HEK293 (cell line): ENCODE data around the gene RPTN.

Experiments
- CTCF ChIA-PET: fragments of 350-600 bp; formaldehyde crosslinking; extraction: SDS; loops from one replicate; lab custom pipeline; 2021; ENCODE audit warnings: antibody characterized with exemption; lab: Yijun Ruan, JAX
- POLR2A ChIA-PET: fragments of 300-600 bp; formaldehyde crosslinking; extraction: SDS; loops from one replicate; lab custom pipeline; 2020; ENCODE audit warnings: antibody characterized with exemption, inconsistent platforms; lab: Yijun Ruan, JAX
- H3K27ac ChIP-seq: fragments of 200-500 bp; sonication (Bioruptor generic); 2 replicates; pipeline ENCODE4 v1.5.1; 2014; ENCODE audit warnings: low read depth, low read length, control low read depth, inconsistent platforms; ENCODE audit errors: extremely low read depth
- H3K36me3 ChIP-seq, 2 experiments: fragments of 200-500 bp in 1 of 2; sonication (Bioruptor generic) in 1 of 2; 1 replicate in 1 of 2; 2 replicates in 1 of 2; pipeline ENCODE4 v1.5.1; 2014 to 2017; ENCODE audit warnings: inconsistent platforms in 2 of 2, low read length in 2 of 2; ENCODE audit not compliant: control insufficient read depth in 2 of 2, insufficient read depth in 1 of 2
- H3K4me1 ChIP-seq: fragments of 200-500 bp; sonication (Bioruptor generic); 2 replicates; pipeline ENCODE4 v1.5.1; 2014; ENCODE audit warnings: mild to moderate bottlenecking, low read length, inconsistent platforms; ENCODE audit not compliant: control insufficient read depth, insufficient read depth
- H3K4me3 ChIP-seq: 2 replicates; pipeline ENCODE4 v1.5.1; 2011; ENCODE audit warnings: low read depth, mild to moderate bottlenecking, control low read depth, low read length, moderate library complexity
- H3K9me3 ChIP-seq: fragments of 200-500 bp; sonication (Bioruptor generic); 2 replicates; pipeline ENCODE4 v1.5.1; 2014; ENCODE audit warnings: low read depth, low read length, inconsistent platforms; ENCODE audit not compliant: control insufficient read depth, insufficient read depth
- HOXA7 ChIP-seq: sonication (generic); formaldehyde crosslinking; IDR thresholded peaks from 2 replicates; pipeline ENCODE4 v1.8.1; 2022; ENCODE audit warnings: missing genetic modification reagents, borderline replicate concordance
- MEIS1 ChIP-seq: sonication (generic); formaldehyde crosslinking; IDR thresholded peaks from 2 replicates; pipeline ENCODE4 v1.8.1; 2022; ENCODE audit warnings: missing genetic modification reagents, mild to moderate bottlenecking, borderline replicate concordance
- SCRT2 ChIP-seq: fragments of 450-650 bp; formaldehyde crosslinking; IDR thresholded peaks from 2 replicates; pipeline ENCODE4 v1.5.1; 2016; ENCODE audit warnings: missing biosample characterization, missing genetic modification characterization
- ZBTB1 ChIP-seq: fragments of 450-650 bp; formaldehyde crosslinking; IDR thresholded peaks from 2 replicates; pipeline ENCODE4 v1.5.1; 2016; ENCODE audit warnings: missing biosample characterization, missing genetic modification characterization
- ZNF16 ChIP-seq: fragments of 450-650 bp; formaldehyde crosslinking; IDR thresholded peaks from 2 replicates; pipeline ENCODE4 v1.5.1; 2016; ENCODE audit warnings: low read depth, missing biosample characterization, missing genetic modification characterization
- ZNF266 ChIP-seq: fragments of 450-650 bp; formaldehyde crosslinking; IDR thresholded peaks from 2 replicates; pipeline ENCODE4 v1.5.1; 2016; ENCODE audit warnings: missing biosample characterization, missing genetic modification characterization, low read depth
- ZNF335 ChIP-seq: fragments of 450-650 bp; formaldehyde crosslinking; conservative IDR thresholded peaks from 2 replicates; pipeline ENCODE4 v1.5.1; 2016; ENCODE audit warnings: missing biosample characterization, missing genetic modification characterization
- ZNF341 ChIP-seq: fragments of 450-650 bp; formaldehyde crosslinking; IDR thresholded peaks from 2 replicates; pipeline ENCODE4; 2016; ENCODE audit warnings: low read depth, missing biosample characterization, missing genetic modification characterization
- ZNF366 ChIP-seq: fragments of 450-650 bp; formaldehyde crosslinking; conservative IDR thresholded peaks from 2 replicates; pipeline ENCODE4 v1.5.1; 2016; ENCODE audit warnings: missing biosample characterization, missing genetic modification characterization
- ZNF394 ChIP-seq: fragments of 450-650 bp; formaldehyde crosslinking; IDR thresholded peaks from 2 replicates; pipeline ENCODE4 v1.5.1; 2016; ENCODE audit warnings: missing biosample characterization, missing genetic modification characterization, mild to moderate bottlenecking, moderate library complexity, borderline replicate concordance
- ZNF433 ChIP-seq: fragments of 450-650 bp; formaldehyde crosslinking; IDR thresholded peaks from 2 replicates; pipeline ENCODE4 v1.5.1; 2016; ENCODE audit warnings: missing biosample characterization, missing genetic modification characterization, low read depth
- ZNF473 ChIP-seq: fragments of 450-650 bp; formaldehyde crosslinking; IDR thresholded peaks from 2 replicates; pipeline ENCODE4 v1.5.1; 2017; ENCODE audit warnings: missing biosample characterization, missing genetic modification characterization
- ZNF514 ChIP-seq: fragments of 450-650 bp; formaldehyde crosslinking; IDR thresholded peaks from 2 replicates; pipeline ENCODE4 v1.5.1; 2016; ENCODE audit warnings: missing biosample characterization, missing genetic modification characterization
- ZNF600 ChIP-seq: fragments of 450-650 bp; formaldehyde crosslinking; IDR thresholded peaks from 2 replicates; pipeline ENCODE4 v1.5.1; 2016; ENCODE audit warnings: missing biosample characterization, missing genetic modification characterization
- ZNF629 ChIP-seq: fragments of 450-650 bp; formaldehyde crosslinking; IDR thresholded peaks from 2 replicates; pipeline ENCODE4 v1.5.1; 2017; ENCODE audit warnings: missing biosample characterization, missing genetic modification characterization
- ZSCAN30 ChIP-seq: fragments of 450-650 bp; IDR thresholded peaks from 2 replicates; pipeline ENCODE4 v1.5.1; 2018; ENCODE audit warnings: missing biosample characterization, mild to moderate bottlenecking, missing genetic modification characterization, moderate library complexity
- ZXDB ChIP-seq: fragments of 450-650 bp; formaldehyde crosslinking; IDR thresholded peaks from 2 replicates; pipeline ENCODE4 v1.5.1; 2016; ENCODE audit warnings: missing biosample characterization, missing genetic modification characterization
- TF ChIP-seq, protein P1 (sequence below): fragments of 450-650 bp; formaldehyde crosslinking; IDR thresholded peaks from 2 replicates; pipeline ENCODE4 v1.5.1; 2016; ENCODE audit warnings: missing biosample characterization, missing genetic modification characterization
- TF ChIP-seq, protein P2 (sequence below): fragments of 450-650 bp; IDR thresholded peaks from 2 replicates; pipeline ENCODE4 v1.5.1; 2018; ENCODE audit warnings: missing biosample characterization, mild to moderate bottlenecking, missing genetic modification characterization
- TF ChIP-seq, protein P3 (sequence below): fragments of 450-650 bp; formaldehyde crosslinking; IDR thresholded peaks from 2 replicates; pipeline ENCODE4 v1.5.1; 2016; ENCODE audit warnings: missing biosample characterization, missing genetic modification characterization
- TF ChIP-seq, protein P4 (sequence below): fragments of 450-650 bp; formaldehyde crosslinking; IDR thresholded peaks from 2 replicates; pipeline ENCODE4 v1.5.1; 2016; ENCODE audit warnings: missing biosample characterization, missing genetic modification characterization
- TF ChIP-seq, protein P5 (sequence below): fragments of 450-650 bp; formaldehyde crosslinking; IDR thresholded peaks from 2 replicates; pipeline ENCODE4 v1.5.1; 2016; ENCODE audit warnings: missing biosample characterization, missing genetic modification characterization
- TF ChIP-seq, protein P6 (sequence below): fragments of 450-650 bp; formaldehyde crosslinking; conservative IDR thresholded peaks from 2 replicates; pipeline ENCODE4 v1.5.1; 2016; ENCODE audit warnings: low read depth, missing biosample characterization, missing genetic modification characterization

The RPTN gene

DNA sequence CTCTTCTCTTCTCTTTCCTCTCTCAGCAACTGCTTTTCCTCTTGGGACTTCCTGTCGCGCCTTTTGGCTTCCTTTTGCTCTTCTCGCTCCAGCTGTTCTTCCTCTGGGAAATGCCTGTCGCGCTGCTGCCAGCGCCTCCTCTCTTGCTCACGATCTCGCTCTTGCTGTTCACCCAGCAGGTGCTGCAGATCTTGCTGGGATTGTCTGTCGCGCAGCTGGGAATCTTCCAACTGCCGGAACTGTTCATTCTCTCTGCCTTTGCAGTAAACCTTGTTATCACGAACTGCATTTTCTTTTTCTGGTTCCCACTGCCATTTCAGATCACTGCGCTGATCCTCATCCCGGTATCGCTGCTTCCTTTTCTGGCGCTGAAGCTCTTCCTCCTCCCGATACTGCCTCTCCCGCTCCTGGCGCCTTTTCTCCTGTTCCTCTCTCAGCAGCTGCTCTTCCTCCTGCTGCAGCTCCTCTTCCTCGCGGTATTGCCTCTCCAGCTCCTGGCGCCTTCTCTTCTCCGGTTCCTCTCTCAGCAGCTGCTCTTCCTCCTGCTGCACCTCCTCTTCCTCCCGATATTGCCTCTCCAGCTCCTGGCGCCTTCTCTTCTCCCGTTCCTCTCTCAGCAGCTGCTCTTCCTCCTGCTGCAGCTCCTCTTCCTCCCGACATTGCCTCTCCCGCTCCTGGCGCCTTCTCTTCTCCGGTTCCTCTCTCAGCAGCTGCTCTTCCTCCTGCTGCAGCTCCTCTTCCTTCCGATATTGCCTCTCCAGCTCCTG is 49.6 kb downstream of the RPTN start (continued):
- TF ChIP-seq ZNF629 (tag by site-specific recombination), result no peak
- TF ChIP-seq, protein P1, sequence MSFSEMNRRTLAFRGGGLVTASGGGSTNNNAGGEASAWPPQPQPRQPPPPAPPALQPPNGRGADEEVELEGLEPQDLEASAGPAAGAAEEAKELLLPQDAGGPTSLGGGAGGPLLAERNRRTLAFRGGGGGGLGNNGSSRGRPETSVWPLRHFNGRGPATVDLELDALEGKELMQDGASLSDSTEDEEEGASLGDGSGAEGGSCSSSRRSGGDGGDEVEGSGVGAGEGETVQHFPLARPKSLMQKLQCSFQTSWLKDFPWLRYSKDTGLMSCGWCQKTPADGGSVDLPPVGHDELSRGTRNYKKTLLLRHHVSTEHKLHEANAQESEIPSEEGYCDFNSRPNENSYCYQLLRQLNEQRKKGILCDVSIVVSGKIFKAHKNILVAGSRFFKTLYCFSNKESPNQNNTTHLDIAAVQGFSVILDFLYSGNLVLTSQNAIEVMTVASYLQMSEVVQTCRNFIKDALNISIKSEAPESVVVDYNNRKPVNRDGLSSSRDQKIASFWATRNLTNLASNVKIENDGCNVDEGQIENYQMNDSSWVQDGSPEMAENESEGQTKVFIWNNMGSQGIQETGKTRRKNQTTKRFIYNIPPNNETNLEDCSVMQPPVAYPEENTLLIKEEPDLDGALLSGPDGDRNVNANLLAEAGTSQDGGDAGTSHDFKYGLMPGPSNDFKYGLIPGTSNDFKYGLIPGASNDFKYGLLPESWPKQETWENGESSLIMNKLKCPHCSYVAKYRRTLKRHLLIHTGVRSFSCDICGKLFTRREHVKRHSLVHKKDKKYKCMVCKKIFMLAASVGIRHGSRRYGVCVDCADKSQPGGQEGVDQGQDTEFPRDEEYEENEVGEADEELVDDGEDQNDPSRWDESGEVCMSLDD (tag by site-specific recombination), result no peak
- TF ChIP-seq ZNF394, result peak; percentile 57; the same call in 1 of the 2 replicates
- TF ChIP-seq ZNF433 (tag by site-specific recombination), result no peak
- TF ChIP-seq ZNF366 (tag by site-specific recombination), result peak; percentile 69
- 0 out of 2 replicates have a peak, but pooled peaks have one; percentile 20 for TF ChIP-seq ZNF600 (tag by site-specific recombination)

DNA sequence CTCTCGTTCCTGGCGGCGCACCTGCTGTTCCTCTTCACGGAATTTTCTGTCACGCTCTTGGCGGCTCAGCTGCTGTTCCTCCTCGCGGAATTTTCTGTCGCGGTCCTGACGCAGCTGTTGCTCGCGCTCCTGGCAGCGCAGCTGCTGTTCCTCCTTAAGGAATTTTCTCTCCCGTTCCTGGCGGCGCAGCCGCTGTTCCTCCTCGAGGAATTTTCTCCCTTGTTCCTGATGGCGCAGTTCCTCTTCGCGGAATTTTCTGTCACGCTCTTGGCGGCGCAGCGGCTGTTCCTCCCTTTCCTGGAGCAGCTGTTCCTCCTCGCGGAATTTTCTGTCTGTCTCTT is 50.2 kb downstream of the RPTN start:
- Histone ChIP-seq H3K36me3 (no peaks in the 10 kb centered on the region), H3K4me1 (peaks cover 4% of the 10 kb centered on the region; the same call in 1 of the 2 replicates), H3K27ac (no peak overlapping the region), H3K9me3 (no peaks in the 10 kb centered on the region), H3K4me3 (peak overlapping the region; percentile 39)
- no peak for TF ChIP-seq ZNF600 (tag by site-specific recombination)
- TF ChIP-seq ZBTB1 (tag by site-specific recombination), result no peak
- TF ChIP-seq ZNF266 (tag by site-specific recombination), result no peak
- no peak for TF ChIP-seq HOXA7 (CRISPR knock-in tag)
- TF ChIP-seq, protein P2, sequence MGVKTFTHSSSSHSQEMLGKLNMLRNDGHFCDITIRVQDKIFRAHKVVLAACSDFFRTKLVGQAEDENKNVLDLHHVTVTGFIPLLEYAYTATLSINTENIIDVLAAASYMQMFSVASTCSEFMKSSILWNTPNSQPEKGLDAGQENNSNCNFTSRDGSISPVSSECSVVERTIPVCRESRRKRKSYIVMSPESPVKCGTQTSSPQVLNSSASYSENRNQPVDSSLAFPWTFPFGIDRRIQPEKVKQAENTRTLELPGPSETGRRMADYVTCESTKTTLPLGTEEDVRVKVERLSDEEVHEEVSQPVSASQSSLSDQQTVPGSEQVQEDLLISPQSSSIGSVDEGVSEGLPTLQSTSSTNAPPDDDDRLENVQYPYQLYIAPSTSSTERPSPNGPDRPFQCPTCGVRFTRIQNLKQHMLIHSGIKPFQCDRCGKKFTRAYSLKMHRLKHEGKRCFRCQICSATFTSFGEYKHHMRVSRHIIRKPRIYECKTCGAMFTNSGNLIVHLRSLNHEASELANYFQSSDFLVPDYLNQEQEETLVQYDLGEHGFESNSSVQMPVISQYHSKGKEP, result no peak
- TF ChIP-seq, protein P3, sequence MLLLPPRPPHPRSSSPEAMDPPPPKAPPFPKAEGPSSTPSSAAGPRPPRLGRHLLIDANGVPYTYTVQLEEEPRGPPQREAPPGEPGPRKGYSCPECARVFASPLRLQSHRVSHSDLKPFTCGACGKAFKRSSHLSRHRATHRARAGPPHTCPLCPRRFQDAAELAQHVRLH, result no peak
- 0 out of 2 replicates have a peak, but pooled peaks have one; percentile 16 for TF ChIP-seq ZNF16 (tag by site-specific recombination)
- TF ChIP-seq ZNF335 (tag by site-specific recombination), result 0 out of 2 replicates have a peak, but pooled peaks have one; percentile 17
- TF ChIP-seq, protein P4, sequence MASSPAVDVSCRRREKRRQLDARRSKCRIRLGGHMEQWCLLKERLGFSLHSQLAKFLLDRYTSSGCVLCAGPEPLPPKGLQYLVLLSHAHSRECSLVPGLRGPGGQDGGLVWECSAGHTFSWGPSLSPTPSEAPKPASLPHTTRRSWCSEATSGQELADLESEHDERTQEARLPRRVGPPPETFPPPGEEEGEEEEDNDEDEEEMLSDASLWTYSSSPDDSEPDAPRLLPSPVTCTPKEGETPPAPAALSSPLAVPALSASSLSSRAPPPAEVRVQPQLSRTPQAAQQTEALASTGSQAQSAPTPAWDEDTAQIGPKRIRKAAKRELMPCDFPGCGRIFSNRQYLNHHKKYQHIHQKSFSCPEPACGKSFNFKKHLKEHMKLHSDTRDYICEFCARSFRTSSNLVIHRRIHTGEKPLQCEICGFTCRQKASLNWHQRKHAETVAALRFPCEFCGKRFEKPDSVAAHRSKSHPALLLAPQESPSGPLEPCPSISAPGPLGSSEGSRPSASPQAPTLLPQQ (tag by site-specific recombination), result no peak
- TF ChIP-seq ZNF341 (tag by site-specific recombination), result peak; percentile 71
- TF ChIP-seq ZXDB (tag by site-specific recombination), result no peak
- TF ChIP-seq, protein P5, sequence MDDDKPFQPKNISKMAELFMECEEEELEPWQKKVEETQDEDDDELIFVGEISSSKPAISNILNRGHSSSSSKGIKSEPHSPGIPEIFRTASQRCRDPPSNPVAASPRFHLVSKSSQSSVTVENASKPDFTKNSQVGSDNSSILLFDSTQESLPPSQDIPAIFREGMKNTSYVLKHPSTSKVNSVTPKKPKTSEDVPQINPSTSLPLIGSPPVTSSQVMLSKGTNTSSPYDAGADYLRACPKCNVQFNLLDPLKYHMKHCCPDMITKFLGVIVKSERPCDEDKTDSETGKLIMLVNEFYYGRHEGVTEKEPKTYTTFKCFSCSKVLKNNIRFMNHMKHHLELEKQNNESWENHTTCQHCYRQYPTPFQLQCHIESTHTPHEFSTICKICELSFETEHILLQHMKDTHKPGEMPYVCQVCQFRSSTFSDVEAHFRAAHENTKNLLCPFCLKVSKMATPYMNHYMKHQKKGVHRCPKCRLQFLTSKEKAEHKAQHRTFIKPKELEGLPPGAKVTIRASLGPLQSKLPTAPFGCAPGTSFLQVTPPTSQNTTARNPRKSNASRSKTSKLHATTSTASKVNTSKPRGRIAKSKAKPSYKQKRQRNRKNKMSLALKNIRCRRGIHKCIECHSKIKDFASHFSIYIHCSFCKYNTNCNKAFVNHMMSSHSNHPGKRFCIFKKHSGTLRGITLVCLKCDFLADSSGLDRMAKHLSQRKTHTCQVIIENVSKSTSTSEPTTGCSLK (tag by site-specific recombination), result no peak
- TF ChIP-seq MEIS1 (CRISPR knock-in tag), result no peak
- no peak for TF ChIP-seq ZSCAN30
- TF ChIP-seq, protein P6, sequence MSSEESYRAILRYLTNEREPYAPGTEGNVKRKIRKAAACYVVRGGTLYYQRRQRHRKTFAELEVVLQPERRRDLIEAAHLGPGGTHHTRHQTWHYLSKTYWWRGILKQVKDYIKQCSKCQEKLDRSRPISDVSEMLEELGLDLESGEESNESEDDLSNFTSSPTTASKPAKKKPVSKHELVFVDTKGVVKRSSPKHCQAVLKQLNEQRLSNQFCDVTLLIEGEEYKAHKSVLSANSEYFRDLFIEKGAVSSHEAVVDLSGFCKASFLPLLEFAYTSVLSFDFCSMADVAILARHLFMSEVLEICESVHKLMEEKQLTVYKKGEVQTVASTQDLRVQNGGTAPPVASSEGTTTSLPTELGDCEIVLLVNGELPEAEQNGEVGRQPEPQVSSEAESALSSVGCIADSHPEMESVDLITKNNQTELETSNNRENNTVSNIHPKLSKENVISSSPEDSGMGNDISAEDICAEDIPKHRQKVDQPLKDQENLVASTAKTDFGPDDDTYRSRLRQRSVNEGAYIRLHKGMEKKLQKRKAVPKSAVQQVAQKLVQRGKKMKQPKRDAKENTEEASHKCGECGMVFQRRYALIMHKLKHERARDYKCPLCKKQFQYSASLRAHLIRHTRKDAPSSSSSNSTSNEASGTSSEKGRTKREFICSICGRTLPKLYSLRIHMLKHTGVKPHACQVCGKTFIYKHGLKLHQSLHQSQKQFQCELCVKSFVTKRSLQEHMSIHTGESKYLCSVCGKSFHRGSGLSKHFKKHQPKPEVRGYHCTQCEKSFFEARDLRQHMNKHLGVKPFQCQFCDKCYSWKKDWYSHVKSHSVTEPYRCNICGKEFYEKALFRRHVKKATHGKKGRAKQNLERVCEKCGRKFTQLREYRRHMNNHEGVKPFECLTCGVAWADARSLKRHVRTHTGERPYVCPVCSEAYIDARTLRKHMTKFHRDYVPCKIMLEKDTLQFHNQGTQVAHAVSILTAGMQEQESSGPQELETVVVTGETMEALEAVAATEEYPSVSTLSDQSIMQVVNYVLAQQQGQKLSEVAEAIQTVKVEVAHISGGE (tag by site-specific recombination), result no peak
- peak; percentile 72 for TF ChIP-seq SCRT2
- no peak for TF ChIP-seq ZNF514 (tag by site-specific recombination)
- TF ChIP-seq ZNF473, result no peak
- ChIA-PET CTCF (interaction anchor here (0.5 to 9.4 kb wide), 4 partner anchors 17 to 332 kb away, joined by 3 to 66 read pairs (median 8); no protein-coding TSS in a partner anchor), POLR2A (interaction anchor here (1.0 to 2.5 kb wide), 2 partner anchors 72 to 285 kb away, joined by 4 to 8 read pairs; partner anchors contain the start of gene S100A11)
